ENCODE measurements around the gene XYLT1.

XYLT1 gene

GRCh38 chr16:17224879-17225281 lies 245.9 kb downstream of the XYLT1 start:
- Histone ChIP-seq H3K79me2 (ENCODE audit: low read length) (no peaks in the 10 kb centered on the region), H3K9me3 (ENCODE audit: insufficient read depth, low read length) (no peaks in the 10 kb centered on the region), H3K4me2 (ENCODE audit: low read length) (no peak overlapping the region), H3K9ac (ENCODE audit: low read length) (no peak overlapping the region), H2AFZ (ENCODE audit: low read depth, low read length) (no peak overlapping the region), H3K27ac (ENCODE audit: low read length) (no peak overlapping the region), H3K36me3 (replicated peaks; ENCODE audit: low read depth, low read length) (no peaks in the 10 kb centered on the region), H3K4me1 (ENCODE audit: low read length) (no peaks in the 10 kb centered on the region), H3K27me3 (ENCODE audit: low read depth, low read length) (no peaks in the 10 kb centered on the region), H4K20me1 (ENCODE audit: insufficient read depth, low read length) (no peaks in the 10 kb centered on the region), H3K4me3 (ENCODE audit: low read length) (no peak overlapping the region)
- TF ChIP-seq EZH2phosphoT487 (IDR thresholded peaks at IDR 0.05; ENCODE audit: low read depth) (no peak), CTCF (IDR thresholded peaks at IDR 0.05; ENCODE audit: low read depth, low read length) (no peak)

- H4K20me1 ChIP-seq (ENCODE audit: insufficient read depth, low read length), result no peaks in the 10 kb centered on the region
- H3K36me3 ChIP-seq (replicated peaks; ENCODE audit: low read depth, low read length), result no peaks in the 10 kb centered on the region
- H3K4me1 ChIP-seq (ENCODE audit: low read length), result no peaks in the 10 kb centered on the region
- no peak overlapping the region for H3K4me3 ChIP-seq (ENCODE audit: low read length)
- TF ChIP-seq CTCF (IDR thresholded peaks at IDR 0.05; ENCODE audit: low read depth, low read length), result no peak
- no peak for TF ChIP-seq EZH2phosphoT487 (IDR thresholded peaks at IDR 0.05; ENCODE audit: low read depth)
- H3K9ac ChIP-seq (ENCODE audit: low read length), result no peak overlapping the region
- H3K9me3 ChIP-seq (ENCODE audit: insufficient read depth, low read length), result no peaks in the 10 kb centered on the region
- no peak overlapping the region for H3K27ac ChIP-seq (ENCODE audit: low read length)
- no peak overlapping the region for H2AFZ ChIP-seq (ENCODE audit: low read depth, low read length)
- no peaks in the 10 kb centered on the region for H3K27me3 ChIP-seq (ENCODE audit: low read depth, low read length)
- no peaks in the 10 kb centered on the region for H3K79me2 ChIP-seq (ENCODE audit: low read length)
- no peak overlapping the region for H3K4me2 ChIP-seq (ENCODE audit: low read length)
Observed at GRCh38 chr16:17224350-17224749, 246.4 kb downstream of the XYLT1 start.

- Histone ChIP-seq H3K9me3 (ENCODE audit: insufficient read depth, low read length) (no peaks in the 10 kb centered on the region), H3K27ac (ENCODE audit: low read length) (no peak overlapping the region), H3K4me2 (ENCODE audit: low read length) (no peak overlapping the region), H3K4me1 (ENCODE audit: low read length) (no peaks in the 10 kb centered on the region), H3K79me2 (ENCODE audit: low read length) (no peaks in the 10 kb centered on the region), H2AFZ (ENCODE audit: low read depth, low read length) (no peak overlapping the region), H4K20me1 (ENCODE audit: insufficient read depth, low read length) (no peaks in the 10 kb centered on the region), H3K27me3 (ENCODE audit: low read depth, low read length) (no peaks in the 10 kb centered on the region), H3K4me3 (ENCODE audit: low read length) (no peak overlapping the region), H3K36me3 (replicated peaks; ENCODE audit: low read depth, low read length) (no peaks in the 10 kb centered on the region), H3K9ac (ENCODE audit: low read length) (no peak overlapping the region)
- TF ChIP-seq EZH2phosphoT487 (IDR thresholded peaks at IDR 0.05; ENCODE audit: low read depth), result no peak
- TF ChIP-seq CTCF (IDR thresholded peaks at IDR 0.05; ENCODE audit: low read depth, low read length), result no peak
Observed at GRCh38 chr16:17223576-17223975, 247.2 kb downstream of the XYLT1 start.

- Histone ChIP-seq H3K27ac (ENCODE audit: low read length) (no peak overlapping the region), H3K36me3 (replicated peaks; ENCODE audit: low read depth, low read length) (no peaks in the 10 kb centered on the region), H3K4me2 (ENCODE audit: low read length) (no peak overlapping the region), H3K9ac (ENCODE audit: low read length) (no peak overlapping the region), H3K9me3 (ENCODE audit: insufficient read depth, low read length) (no peaks in the 10 kb centered on the region), H3K27me3 (ENCODE audit: low read depth, low read length) (no peaks in the 10 kb centered on the region), H3K79me2 (ENCODE audit: low read length) (no peaks in the 10 kb centered on the region), H3K4me3 (ENCODE audit: low read length) (no peak overlapping the region), H3K4me1 (ENCODE audit: low read length) (no peaks in the 10 kb centered on the region), H4K20me1 (ENCODE audit: insufficient read depth, low read length) (no peaks in the 10 kb centered on the region), H2AFZ (ENCODE audit: low read depth, low read length) (no peak overlapping the region)
- no peak for TF ChIP-seq EZH2phosphoT487 (IDR thresholded peaks at IDR 0.05; ENCODE audit: low read depth)
- no peak for TF ChIP-seq CTCF (IDR thresholded peaks at IDR 0.05; ENCODE audit: low read depth, low read length)
Observed at GRCh38 chr16:17222871-17223401, 247.8 kb downstream of the XYLT1 start.

Measured in OCI-LY3 (cell line).